MM.1S (cell line): ENCODE measurements around the gene ROR2.

Source experiments
- CTCF ChIP-seq: fragments of 300-600 bp; sonication (generic); IDR thresholded peaks from 2 replicates; pipeline ENCODE4 v1.5.1; 2016; ENCODE audit warnings: antibody characterized with exemption, low read length, mixed read lengths
- EZH2 ChIP-seq: fragments of 300-600 bp; sonication (generic); optimal IDR thresholded peaks from 2 replicates; pipeline ENCODE3; 2017; ENCODE audit warnings: low read depth, mild to moderate bottlenecking, antibody characterized with exemption, low read length, mixed read lengths
- EZH2phosphoT487 ChIP-seq: fragments of 300-600 bp; sonication (generic); IDR thresholded peaks from 2 replicates; pipeline ENCODE4 v1.6.1; 2018; ENCODE audit warnings: antibody characterized with exemption, low read length

- TF ChIP-seq CTCF, result no peak
- no peak for TF ChIP-seq EZH2phosphoT487
- no peak for TF ChIP-seq EZH2
Measured at GRCh38 chr9:91886414-91887076, 63.5 kb downstream of the ROR2 start.
